ENCODE measurements around the gene GCKR. TPM values are rescaled to one million over a fixed set of nuclear protein-coding genes. Genes with fewer than 3 reads are reported as not detected.

GCKR gene
- total RNA-seq, 4 donors from 2014 or later: not detected

DNA sequence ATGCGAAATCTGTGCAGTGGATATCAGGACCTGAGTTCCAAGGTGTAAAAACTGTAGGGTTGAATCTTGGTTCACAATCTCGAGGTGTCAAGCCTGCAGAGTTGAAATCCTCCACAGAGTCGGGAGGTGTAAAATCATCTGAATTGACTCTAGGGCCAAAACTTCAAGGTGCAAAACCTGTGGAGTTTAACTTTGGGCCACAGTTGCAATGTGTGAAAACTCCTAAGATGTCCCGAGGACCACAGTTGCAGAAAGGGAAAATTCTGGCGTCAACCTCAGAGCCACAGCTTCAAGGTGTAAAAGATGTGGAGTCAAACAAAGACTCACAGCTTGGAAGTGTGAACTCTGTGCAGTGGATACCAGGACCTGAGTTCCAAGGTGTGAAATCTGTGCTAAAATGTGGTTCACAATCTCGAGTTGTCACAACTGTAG is 76.4 kb downstream of the GCKR start:
- H3K27ac ChIP-seq: no peak overlapping the region
- in situ Hi-C loops (cut with MboI; ENCODE audit: low pct_ligation_motif_present in 1 of 4, low pct_unique_long_range_greater_than_20kb in 1 of 4, low sequenced_read_pairs in 3 of 4): no loop called here
- intact Hi-C loops (cut with DNase I; ENCODE audit: low total_unique reads): no loop called here
- TF ChIP-seq POLR2AphosphoS5 (IDR thresholded peaks at IDR 0.05) (no peak), EP300 (IDR thresholded peaks at IDR 0.05; ENCODE audit: low read depth) (no peak), CTCF (IDR thresholded peaks at IDR 0.05) (no peak), POLR2A (IDR thresholded peaks at IDR 0.05) (no peak)
- no peaks in the 10 kb centered on the region for H3K36me3 ChIP-seq
- H3K4me1 ChIP-seq: no peaks in the 10 kb centered on the region
- 75% methylated on average over 6 of the region's 6 CpGs; no CpG with 5 or more reads in 1 of the 2 donors for WGBS, 2 donors (ENCODE audit: low coverage in 1 of 2)
- peaks cover 25% of the 10 kb centered on the region for H3K27me3 ChIP-seq
- no peak overlapping the region for H3K4me3 ChIP-seq
- no peak for DNase-seq
- peaks cover 6 to 23% of the 10 kb centered on the region in 2 donors for H3K9me3 ChIP-seq

Small RNA genes lying within 50 kb of the gene (small RNA-seq; reads per million reads assigned to genes)
- gene RNU6-986P: 0 reads per million in 4 donors

Other genes with a start within 250 kb of the GCKR start
- under 1 TPM in 1 of 4 donors, not detected in 3; 0.60 TPM for gene SLC30A3, start 233.8 kb upstream of the GCKR start, total RNA-seq
- not detected for gene DNAJC5G, start 221.4 kb upstream of the GCKR start, total RNA-seq
- 1 to 10 TPM in 2 of 4 donors, under 1 TPM in 1, not detected in 1; 0.40 to 1.9 (median 1.2) TPM for gene TRIM54, start 214.4 kb upstream of the GCKR start, total RNA-seq
- gene UCN, start 188.4 kb upstream of the GCKR start, total RNA-seq: 10 to 100 TPM in 1 of 4 donors, 1 to 10 TPM in 1, under 1 TPM in 1, not detected in 1; 0.82 to 10.8 (median 2.2) TPM
- gene MPV17, start 173.7 kb upstream of the GCKR start, total RNA-seq: 10 to 100 TPM; 34.4 to 53.8 (median 38.3) TPM
- 10 to 100 TPM; 55.7 to 79.2 (median 63.6) TPM for gene GTF3C2, start 140.1 kb upstream of the GCKR start, total RNA-seq
- gene EIF2B4, start 126.5 kb upstream of the GCKR start, total RNA-seq: 10 to 100 TPM; 12.0 to 36.7 (median 27.5) TPM
- gene SNX17, start 126.2 kb upstream of the GCKR start, total RNA-seq: 10 to 100 TPM; 59.8 to 99.3 (median 73.9) TPM
- gene ZNF513, start 116.1 kb upstream of the GCKR start, total RNA-seq: 10 to 100 TPM; 24.0 to 41.0 (median 32.6) TPM
- 10 to 100 TPM; 43.4 to 54.9 (median 51.7) TPM for gene PPM1G, start 87.2 kb upstream of the GCKR start, total RNA-seq
- gene NRBP1, start 68.2 kb upstream of the GCKR start, total RNA-seq: 10 to 100 TPM; 38.4 to 74.8 (median 66.8) TPM
- gene KRTCAP3, start 54.5 kb upstream of the GCKR start, total RNA-seq: 100 to 1,000 TPM in 1 of 4 donors, 10 to 100 TPM in 3; 18.0 to 112 (median 47.8) TPM
- gene IFT172, start 7.1 kb upstream of the GCKR start, total RNA-seq: 100 to 1,000 TPM in 1 of 4 donors, 10 to 100 TPM in 3; 14.5 to 113 (median 43.5) TPM
- 1 to 10 TPM in 3 of 4 donors, under 1 TPM in 1; 0.80 to 8.2 (median 2.5) TPM for gene FNDC4, start 1.6 kb upstream of the GCKR start, total RNA-seq
- gene ZNF512, start 86.2 kb downstream of the GCKR start, total RNA-seq: 10 to 100 TPM in 3 of 4 donors, 1 to 10 TPM in 1; 9.2 to 33.3 (median 20.2) TPM
- 1 to 10 TPM in 2 of 4 donors, under 1 TPM in 1, not detected in 1; 0.80 to 4.3 (median 3.8) TPM for gene CCDC121, start 132.2 kb downstream of the GCKR start, total RNA-seq
- 10 to 100 TPM in 3 of 4 donors, not detected in 1; 14.6 to 24.3 (median 19.4) TPM for gene GPN1, start 132.2 kb downstream of the GCKR start, total RNA-seq
- 10 to 100 TPM; 30.4 to 43.6 (median 38.2) TPM for gene SUPT7L, start 166.8 kb downstream of the GCKR start, total RNA-seq
- 10 to 100 TPM in 3 of 4 donors, 1 to 10 TPM in 1; 9.0 to 21.1 (median 16.1) TPM for gene SLC4A1AP, start 167.1 kb downstream of the GCKR start, total RNA-seq